Measurements from ENCODE around the gene FAAP100.
A peak's percentile ranks its signal among the peaks of the same experiment; 100 is the strongest.

FAAP100 gene

DNA sequence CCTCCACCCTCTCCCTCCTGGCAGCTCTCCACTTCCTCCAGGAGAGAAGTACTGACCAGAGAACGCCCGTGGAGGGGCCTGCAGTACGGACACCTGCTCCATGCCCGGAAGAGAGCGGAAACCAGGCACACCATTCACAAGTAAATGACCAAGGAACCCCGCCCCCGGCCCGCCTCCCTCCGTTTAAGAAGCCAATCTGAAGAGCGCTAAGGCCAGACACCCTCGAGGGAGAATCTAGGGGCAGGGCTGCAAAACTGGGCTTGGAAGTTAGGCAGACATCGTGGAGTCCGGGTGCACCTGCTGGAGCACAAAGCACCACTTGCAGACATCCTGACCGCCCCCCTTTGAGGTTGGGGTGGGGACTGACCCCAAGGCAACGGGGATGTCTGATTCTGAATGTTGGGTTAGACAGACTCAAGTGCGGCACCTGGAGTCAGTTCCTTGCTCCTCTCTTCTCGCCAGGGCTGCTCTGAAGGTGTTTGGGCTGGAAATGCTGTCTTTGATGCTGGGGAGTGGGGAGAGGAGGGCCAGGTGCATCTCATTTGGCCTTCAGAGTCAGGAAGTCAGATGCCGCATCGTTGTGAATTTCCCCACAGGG is 964 bp upstream of the FAAP100 start:
- peak; percentile 82 for DNase-seq

DNA sequence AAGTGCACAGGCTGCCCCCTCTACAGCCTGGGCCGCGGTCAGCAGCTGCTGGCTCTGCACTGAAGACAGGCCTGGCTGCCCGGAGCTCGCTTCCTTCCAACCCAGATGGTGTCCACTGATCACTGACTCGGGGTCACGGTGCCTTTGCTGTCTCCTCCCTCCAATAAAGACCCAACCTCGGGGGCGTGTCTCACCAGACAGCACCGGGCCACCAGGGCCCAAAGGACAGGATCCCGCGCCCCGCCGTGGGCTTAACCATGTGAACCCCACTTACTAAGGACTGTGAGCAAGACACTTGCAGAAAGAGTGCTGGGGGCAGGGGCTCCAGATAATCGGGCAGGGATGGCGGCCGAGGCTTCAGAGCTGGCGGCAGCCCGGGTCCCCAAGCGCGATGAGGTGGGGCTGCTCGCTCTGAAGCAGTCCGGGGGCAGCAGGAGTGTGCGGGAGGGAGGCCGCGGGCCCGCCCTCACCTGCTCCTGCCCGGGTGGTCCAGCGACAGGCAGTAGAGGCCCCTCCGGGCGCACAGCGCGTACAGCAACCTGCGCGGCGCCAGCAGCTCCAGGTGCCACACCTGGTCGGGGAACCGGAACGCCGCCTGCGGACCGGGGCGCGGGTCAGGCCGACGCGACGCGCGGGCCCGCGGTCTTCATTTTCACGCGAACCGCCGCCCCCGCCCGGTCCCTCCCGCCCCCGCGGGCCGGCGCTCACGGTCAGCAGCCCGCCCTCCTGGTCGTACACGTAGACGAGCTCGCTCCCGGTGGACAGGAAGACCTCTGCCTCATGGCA is 502 bp downstream of the FAAP100 start:
- no peak for DNase-seq

DNA sequence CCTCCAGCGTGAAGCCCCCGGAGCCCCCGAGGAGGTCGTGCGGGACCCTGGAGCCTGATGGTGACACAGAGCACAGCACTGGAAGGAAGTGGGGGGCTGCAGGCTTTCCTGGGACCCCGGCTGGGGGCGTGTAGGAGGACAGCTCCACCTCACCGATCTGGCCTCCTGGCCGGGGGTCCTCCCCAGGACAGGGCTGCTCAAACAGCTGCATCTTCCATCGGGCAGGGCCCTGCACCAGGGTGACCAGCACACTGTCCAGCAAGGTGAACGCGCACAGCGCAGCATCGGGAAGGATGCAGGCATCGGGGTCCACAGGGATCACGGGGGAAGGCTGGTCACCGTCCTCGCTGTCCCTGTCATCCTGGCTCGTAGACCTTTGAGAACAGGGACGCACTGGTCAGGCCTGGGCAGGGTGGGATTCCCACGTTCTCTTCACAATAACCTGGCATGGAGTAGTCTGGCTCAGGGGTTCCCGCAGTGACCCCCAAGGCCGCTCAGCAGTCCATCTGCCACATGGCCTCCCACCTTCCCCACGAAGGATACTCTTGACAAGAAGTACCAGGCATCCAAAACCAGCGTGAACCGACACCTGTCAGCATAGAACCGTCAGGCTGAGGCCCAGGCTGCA is 1.2 kb downstream of the FAAP100 start:
- DNase-seq, result no peak

DNA sequence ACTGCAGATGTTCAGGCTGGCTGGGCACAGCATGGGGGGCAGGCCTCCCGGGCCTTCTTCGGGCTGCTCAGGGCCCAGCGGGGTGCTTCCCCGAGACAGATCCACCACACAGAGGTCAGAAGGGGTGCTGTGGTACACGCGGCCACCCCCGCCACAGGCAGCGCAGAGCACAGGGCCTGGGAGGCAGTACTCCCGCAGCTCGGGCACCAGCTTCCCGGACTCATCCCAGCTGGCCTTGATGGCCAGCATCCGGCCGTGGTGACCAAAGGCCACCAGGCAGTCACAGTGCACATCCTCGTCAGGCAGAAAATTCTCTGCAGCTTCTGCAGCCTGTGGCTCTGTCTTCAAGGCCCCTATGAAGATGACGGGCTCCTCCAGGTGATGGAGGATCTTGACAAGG is 1.9 kb downstream of the FAAP100 start:
- no peak for DNase-seq

DNA sequence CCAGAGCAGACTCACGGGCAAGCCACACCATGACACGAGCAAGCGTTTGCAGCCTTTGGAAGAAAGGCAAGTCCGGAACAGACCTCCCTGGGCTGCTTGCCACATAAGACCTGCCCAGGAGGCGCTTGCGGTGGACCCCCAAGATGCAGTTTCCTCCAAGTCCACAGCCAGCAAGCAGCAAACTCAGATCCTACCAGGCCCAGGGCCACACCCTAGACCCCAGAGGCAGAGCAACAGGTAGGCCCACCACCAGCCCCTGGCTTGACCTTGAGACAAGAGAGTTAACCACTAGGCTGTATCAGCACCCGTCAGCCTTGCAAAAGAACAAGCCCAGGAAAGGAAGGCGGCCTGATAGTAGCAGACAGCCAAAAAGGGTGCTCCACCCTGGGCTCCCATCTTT is 2.3 kb downstream of the FAAP100 start:
- no peak for DNase-seq

DNA sequence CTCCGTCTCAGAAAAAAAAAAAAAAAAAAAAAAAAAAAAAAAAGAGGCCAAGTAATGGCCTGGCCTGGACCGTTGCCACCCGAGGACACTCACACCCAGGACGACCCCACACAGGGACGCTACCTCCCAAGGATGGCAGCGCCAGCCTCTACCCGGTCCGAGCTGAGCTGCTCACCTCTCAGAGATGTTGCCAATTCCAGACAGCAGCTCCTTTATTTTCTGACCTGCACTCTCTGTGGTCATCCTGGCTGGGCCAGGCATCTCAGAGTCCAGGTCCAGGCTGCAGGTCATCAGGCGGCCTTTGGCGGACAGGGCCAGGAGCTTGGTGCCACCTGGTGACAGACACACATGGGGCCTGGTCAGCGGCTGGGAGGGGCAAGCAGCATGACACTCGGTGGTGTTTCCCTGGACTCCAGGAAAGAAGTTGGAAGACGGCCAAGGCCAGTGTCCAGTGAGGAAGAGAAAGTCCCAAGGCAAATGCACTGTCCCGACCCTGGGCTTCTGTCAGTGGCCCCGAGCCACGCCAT is 3.1 kb downstream of the FAAP100 start:
- DNase-seq, result no peak

DNA sequence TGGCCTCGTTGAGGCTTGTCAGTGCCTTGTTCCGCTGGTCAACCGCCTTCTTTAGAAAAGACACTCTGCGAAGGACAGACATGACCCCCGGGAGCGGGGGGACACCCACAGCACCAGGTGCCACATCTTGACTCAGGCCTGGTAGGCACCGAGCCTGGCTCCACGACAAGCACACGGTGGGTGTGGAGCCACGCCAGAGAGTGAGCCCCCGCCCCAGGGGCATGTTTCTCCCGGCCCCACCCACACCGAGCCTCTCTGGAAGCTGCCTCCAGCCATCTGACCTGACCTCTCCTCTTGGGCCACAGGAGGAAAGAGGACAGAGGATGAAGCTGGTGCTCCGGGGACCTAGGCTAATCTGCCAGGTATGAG is 4.6 kb downstream of the FAAP100 start:
- DNase-seq, result no peak

DNA sequence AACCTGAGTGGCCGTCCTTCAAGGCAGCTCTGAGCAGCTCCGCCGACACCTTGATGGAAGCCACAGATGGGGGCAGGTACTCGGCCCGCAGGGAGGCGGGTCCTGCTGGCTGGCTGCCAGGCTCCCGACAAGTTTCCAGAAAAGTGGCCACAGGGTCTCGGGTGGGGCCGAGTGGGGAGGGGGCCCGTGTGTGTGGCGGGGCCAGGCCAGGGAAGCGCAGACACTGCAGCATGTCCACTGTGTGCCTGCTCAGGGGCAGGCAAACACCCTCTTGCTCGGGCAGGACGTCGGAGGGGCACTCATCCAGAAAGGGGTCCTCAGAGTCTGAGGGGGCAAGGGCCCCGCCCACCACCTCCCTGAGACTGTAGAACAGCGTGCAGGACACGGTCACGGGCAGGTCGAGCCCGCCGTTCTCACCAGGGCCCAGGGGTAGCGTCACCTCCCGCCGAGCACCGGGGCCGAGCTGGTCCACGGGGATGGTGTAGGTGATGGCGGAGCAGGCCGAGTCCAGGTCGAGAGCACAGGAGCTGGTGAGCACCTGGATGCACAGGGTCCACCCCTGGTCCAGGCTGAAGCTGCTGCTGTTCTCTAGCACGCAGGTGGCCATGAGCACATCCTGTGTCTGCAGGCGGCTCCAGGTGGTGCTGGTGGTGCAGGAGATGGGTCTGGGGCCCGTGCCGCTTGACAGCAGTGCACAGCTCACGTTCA is 5.1 kb downstream of the FAAP100 start:
- DNase-seq, result no peak

DNA sequence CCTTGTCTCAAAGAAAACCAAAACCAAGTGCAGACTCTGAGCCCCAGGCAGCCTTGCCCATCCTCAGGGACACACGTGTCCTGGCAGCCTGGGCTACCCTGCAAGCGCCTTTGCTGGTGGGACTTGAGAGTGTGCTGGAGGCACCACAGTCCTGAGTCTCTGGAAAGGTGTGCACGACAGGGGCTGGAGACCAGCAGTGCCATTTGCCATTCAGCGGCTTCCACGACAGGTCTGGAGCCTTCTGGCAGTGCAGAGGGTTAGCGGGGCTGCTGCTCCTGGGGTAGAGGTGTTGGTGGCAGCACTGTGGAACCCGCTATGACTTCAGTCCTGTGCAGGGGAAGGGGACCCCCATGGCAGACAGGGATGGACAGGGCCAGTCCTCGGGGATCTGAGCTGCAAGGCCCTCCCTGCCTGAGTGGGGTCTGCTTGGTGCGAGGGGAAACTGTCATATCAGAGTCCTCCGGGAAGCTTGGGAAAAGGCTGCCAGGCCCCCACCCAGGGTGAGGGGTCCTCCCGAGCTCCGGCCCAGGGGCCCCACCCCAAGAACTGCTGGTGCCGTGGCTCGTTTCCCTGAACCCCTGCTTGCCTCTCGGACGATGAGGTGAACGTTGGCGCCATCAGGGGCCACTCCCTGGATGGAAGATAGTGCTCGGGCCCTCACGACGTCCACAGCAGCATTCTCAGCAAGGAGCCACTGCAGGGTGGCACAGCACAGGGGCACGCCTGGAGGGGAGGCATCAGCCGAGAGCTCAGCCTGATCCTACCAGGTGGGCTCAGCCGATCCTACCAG is 6.8 kb downstream of the FAAP100 start:
- no peak for DNase-seq

DNA sequence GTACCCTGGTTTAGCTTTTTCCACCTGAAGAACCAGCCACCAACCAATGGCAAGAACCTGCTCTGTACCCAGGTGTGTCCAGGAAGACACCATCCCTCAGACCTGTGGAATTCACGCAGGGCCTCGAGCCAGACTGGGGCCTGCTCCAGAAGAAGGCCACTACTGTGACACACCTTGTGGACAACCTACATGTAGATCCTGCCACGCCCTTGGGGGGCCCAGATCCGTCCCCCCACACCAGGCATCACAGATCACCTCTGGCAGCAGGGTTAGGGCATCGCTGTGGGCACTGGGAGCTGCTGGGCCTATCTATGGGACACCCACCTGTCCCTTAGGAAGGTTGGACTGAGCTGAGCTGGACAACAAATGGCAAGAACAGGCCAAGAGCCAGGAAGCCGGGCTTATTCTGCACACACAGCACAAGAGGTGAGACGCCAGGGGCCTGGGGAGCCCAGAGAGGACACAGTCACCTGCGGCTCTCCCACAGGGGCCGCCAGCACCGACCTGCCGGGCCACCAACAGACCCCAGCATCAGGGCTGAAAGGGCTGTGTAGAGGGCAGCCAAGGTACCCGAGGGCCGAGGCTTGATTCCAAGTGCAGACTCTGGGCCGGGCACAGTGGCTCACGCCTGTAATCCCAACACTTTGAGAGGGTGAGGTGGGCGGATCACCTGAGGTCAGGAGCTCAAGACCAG is 7.7 kb downstream of the FAAP100 start:
- DNase-seq, result no peak

DNA sequence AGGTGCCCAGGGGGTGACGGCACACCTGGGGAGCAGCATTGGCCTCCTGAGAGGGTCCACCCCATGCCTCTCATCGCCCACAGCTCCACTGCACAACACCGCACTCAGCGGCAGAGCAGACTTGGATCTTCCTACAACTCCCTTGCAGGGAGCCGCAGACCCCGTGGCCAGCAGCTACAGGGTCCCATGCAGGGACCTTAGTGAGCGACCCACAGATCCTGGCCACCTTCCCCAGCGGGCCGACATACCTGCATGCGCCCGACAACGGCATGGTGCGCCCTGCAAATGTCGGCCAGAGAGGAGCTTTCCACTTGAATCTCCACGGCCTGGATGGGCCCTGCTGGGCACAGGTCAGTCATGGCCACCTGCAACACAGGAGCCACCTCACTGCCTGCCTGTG is 8.4 kb downstream of the FAAP100 start:
- no peak for DNase-seq

DNA sequence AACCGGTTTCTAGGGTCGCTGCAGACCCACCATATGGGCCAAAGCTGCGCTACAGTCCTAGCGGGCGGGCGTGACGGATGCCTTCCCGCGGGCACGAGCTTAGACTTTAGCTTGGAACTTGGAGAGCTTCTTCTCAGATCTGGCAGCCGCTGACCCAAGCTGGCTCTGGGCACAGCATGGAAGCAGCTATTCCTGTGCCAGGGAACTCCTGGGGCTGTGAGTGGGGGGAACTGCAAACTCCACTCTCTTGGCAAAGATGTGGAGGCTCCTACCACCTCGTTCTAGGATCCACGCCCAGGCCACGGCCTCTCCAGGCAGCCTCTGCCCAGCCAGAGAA is 8.8 kb downstream of the FAAP100 start:
- no peak for DNase-seq

DNA sequence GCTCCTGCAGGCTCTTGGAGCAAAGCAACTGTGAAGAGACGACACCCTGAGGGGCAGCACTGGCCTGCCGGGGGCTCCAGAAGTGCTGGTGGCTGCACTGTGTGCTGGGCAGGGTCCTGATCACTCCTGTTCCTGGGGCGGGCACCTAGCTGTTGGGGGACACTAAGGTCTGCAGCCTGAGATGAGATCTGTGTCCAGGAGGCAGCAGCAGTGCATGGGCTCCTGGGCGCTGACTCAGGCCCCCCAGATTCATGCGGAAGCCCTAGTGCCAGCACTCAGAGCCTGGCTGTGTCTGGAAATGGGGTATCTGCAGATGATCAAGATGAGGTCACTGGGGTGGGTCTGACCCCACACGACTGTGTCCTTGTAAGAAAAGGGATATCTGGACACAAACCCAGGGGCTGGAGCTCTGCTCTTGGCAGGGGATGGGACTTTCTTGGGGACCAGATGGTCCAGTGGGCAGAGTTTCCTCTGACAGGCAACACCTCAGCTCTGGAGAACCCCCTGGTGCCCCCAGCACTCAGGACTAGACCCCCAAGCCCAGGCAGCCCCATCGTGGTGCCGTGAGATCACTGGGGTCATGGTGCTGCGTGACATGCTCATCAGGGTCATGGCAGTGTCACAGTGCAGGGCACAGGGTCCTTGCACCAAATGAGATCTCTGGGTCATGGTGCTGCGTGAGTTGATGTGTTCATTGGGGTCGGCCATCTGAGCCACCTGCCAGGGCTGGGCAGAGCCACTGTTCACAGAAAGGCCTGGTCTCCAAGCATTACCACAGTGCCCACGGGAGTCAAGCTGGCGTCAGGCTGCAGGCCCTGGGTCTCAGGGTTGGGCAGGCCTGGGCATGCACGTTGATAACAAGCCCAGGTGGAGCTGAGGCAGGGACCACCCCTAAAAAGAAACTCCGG is 9.5 kb downstream of the FAAP100 start:
- no peak for DNase-seq

DNA sequence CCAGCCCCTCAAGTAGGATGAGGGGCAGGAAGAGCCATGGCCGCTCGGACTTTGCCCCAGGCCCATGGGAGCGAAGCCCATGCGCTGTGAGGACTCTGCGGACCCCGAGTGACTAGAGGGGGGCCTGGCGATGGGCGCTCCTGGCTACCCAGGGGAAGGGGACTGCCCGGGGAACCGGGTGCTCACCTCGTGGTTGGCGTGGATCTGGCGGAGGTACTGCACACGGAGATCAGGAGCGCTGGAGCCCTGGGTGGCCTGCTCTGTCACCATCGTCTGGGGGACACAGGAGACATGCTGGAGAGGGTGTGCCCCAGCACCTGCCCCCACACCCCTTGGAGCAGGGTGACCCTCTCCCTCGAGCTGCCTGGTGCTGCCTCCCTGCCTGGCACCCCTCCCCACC is 11.0 kb downstream of the FAAP100 start:
- DNase-seq, result no peak

DNA sequence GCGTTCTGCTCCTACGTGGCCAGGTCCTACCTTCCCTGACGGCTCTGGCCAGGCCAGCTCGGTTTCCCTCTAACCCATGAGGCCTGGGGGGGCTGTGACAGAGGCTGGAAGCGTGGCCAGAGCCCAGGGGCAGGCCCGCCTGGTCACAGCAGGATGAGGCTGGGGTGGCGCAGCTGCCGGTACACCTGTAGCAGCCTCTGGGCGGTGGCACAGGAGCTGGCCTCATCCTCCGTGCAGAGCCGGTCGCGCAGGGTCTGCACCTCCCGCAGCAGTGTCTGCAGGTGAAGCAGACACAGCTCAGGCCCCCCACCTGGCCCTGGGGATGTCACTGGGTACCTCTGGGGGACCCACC is 11.5 kb downstream of the FAAP100 start:
- no peak for DNase-seq

DNA sequence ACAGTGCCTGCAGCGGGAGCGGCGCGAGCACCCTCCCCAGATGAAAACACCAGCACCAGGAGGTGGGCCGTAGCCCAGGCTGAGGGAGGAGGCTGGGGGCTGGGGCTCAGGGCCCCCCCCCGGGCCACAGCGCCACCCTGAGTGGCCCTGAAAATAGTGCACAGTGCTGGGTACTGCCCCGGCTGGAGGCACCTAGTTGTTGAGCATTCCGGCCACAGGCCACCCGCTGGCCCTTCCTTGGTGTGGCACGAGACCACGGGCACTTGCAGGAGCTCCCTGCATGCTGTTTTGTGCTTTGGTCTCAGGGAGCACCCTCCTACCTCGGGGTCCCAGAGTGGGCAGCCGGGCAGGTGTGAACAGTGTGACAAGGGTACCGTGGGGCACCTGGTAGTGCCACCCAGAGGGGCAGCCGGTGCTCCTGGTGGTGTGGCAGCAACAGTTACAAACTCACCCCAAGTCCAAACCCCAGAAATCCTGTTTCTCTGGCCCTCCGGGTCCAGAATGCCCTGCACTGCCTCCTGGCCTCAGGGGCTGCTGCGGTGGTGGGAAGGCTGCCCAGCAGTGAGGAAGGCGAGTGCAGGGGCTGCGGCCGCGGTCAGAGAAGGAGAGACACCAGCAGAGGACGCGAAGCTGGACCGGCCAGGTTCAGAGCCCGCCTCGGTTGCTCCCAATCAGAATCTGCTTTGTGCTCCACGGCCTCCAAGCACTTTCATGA is 12.0 kb downstream of the FAAP100 start:
- DNase-seq, result no peak

DNA sequence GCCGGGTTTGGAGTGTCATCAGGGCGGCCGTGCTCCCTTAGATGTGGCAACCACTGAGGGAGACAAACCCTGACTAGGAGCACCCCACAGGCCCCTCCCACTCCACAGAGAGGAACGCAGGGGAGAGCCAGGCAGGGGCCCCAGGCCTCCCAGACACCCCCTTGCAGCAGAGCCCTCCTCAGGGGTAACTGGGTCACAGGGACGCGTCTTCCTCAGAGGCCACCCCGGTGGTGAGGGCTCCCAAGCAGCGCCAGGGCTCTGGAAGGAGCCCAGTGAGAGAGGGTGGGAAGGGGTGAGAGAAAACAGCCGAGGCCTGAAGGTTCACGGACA is 12.6 kb downstream of the FAAP100 start:
- no peak for DNase-seq

DNA sequence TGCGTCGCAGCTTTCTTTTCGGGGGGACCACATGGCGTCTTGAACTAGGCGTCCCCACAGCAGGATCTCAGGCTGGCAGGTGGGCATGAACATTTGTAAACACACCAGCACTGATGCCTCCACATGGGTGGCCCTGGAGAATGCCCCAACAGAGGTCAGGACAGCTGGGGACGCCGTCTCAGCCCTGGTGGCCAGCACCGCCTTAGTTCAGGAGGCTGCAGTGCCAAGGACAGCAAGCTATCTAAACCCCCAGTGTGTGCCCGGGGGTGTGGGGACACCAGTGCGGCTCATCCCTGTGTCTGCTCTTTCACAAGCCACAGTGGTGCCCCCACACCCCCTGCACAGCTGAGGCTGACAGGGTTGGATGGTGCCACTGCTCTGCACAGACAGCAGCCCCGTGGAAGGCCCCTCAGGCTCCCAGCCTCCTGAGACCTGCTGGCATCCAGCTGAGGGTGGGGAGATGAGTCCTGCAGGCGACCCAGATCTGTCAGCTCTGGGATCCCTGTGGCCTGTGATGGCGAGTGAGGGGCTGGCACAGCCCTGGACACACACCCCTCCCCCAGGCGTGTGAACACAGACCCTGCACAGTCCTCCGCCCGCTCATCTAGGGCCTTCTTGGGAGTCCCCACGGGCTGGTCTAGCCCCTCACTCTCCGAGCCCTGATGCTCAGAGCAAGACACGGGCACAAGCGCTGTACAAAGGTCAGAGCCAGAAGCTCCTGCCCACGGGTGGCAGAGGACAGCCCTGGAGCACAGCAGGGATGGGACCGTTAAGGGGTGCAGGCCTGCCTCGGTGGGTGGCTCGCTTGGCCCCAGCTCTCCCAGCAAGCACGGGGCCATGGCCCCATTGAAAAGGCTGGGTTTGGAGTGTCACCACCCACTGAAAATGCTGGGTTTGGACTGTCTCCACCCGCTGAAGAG is 13.2 kb downstream of the FAAP100 start:
- no peak for DNase-seq

DNA sequence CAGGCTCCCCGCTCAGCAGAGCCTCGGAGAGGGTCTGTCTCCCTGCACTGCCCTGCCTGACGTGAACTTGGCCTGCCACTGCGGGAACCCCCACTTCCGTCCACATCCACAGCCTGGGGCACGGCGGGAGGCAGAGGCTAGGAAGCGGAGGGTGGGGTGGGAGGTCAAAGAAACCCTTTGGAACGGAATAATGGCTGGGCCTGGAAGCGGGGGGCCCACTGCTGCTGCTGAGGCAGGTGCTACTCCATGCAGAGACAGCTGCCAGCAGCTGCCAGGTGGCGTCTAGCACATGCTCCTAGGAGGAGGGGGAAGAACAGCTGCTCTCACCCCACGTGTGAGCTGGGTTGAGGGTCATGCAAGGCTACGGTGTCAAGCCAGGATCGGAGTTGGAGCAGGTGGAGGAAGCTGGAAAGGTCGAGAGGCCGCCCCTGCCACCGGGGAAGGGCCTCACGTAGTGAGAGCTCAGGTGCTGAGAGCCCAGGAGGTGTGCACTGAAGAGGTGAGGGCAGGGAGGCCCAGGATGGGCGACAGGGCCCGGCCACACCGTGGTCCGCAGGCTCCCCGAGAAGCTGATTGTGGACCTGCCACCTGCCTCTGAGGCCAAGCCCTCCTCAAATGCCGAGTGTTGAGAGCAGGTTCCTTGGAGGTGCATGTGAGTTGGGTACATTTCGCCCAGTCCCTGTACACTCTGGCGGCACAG is 14.1 kb downstream of the FAAP100 start:
- DNase-seq, result peak; percentile 78
